ENCODE results near the gene TFB2M.
"Not testable (repeated sequence)": the region's sequence is repeated elsewhere in the genome, so short reads cannot be mapped to it uniquely, and the experiment has no call there.

TFB2M gene

GRCh38 chr1:246583448-246584185 lies 17.6 kb upstream of the TFB2M start:
- DNase-seq (ENCODE audit: low read depth in 1 of 2, low spot score in 1 of 2): no peak

- DNase-seq (ENCODE audit: low read depth in 1 of 2, low spot score in 1 of 2): no peak
Measured at GRCh38 chr1:246583056-246583440, 17.0 kb upstream of the TFB2M start.

- no peak for DNase-seq (ENCODE audit: low read depth in 1 of 2, low spot score in 1 of 2)
Measured at GRCh38 chr1:246582301-246583055, 16.4 kb upstream of the TFB2M start.

GRCh38 chr1:246580497-246581370 lies 14.7 kb upstream of the TFB2M start:
- DNase-seq (ENCODE audit: low read depth in 1 of 2, low spot score in 1 of 2): no peak

GRCh38 chr1:246579818-246580217 lies 13.8 kb upstream of the TFB2M start:
- no peak for DNase-seq (ENCODE audit: low read depth in 1 of 2, low spot score in 1 of 2)

GRCh38 chr1:246577720-246578106 lies 11.7 kb upstream of the TFB2M start:
- no peak for DNase-seq (ENCODE audit: low read depth in 1 of 2, low spot score in 1 of 2)

GRCh38 chr1:246577082-246577719 lies 11.1 kb upstream of the TFB2M start:
- no peak for DNase-seq (ENCODE audit: low read depth in 1 of 2, low spot score in 1 of 2)

- DNase-seq (ENCODE audit: low read depth in 1 of 2, low spot score in 1 of 2): no peak
Measured at GRCh38 chr1:246576709-246577032, 10.6 kb upstream of the TFB2M start.

GRCh38 chr1:246573491-246573890 lies 7.4 kb upstream of the TFB2M start:
- DNase-seq (ENCODE audit: low read depth in 1 of 2, low spot score in 1 of 2): no peak

- DNase-seq (ENCODE audit: low read depth in 1 of 2, low spot score in 1 of 2): no peak
Measured at GRCh38 chr1:246572785-246573184, 6.7 kb upstream of the TFB2M start.

GRCh38 chr1:246571953-246572352 lies 5.9 kb upstream of the TFB2M start:
- no peak for DNase-seq (ENCODE audit: low read depth in 1 of 2, low spot score in 1 of 2)

GRCh38 chr1:246571309-246571708 lies 5.2 kb upstream of the TFB2M start:
- not testable (repeated sequence) for DNase-seq (ENCODE audit: low read depth in 1 of 2, low spot score in 1 of 2)

- no peak for DNase-seq (ENCODE audit: low read depth in 1 of 2, low spot score in 1 of 2)
Measured at GRCh38 chr1:246569248-246570238, 3.5 kb upstream of the TFB2M start.

- no peak for DNase-seq (ENCODE audit: low read depth in 1 of 2, low spot score in 1 of 2)
Measured at GRCh38 chr1:246567646-246568235, 1.7 kb upstream of the TFB2M start.

GRCh38 chr1:246566813-246567645 lies 968 bp upstream of the TFB2M start:
- DNase-seq (ENCODE audit: low read depth in 1 of 2, low spot score in 1 of 2): peak in 1 of 2 donors; percentile 16

- no peak for DNase-seq (ENCODE audit: low read depth in 1 of 2, low spot score in 1 of 2)
Measured at GRCh38 chr1:246565751-246566127, 322 bp downstream of the TFB2M start.

GRCh38 chr1:246564839-246565750 lies 966 bp downstream of the TFB2M start:
- DNase-seq (ENCODE audit: low read depth in 1 of 2, low spot score in 1 of 2): no peak

- not testable (repeated sequence) for DNase-seq (ENCODE audit: low read depth in 1 of 2, low spot score in 1 of 2)
Measured at GRCh38 chr1:246560833-246561232, 5.2 kb downstream of the TFB2M start.
